ENCODE data around the gene RIPK3.

Gene RIPK3

DNA sequence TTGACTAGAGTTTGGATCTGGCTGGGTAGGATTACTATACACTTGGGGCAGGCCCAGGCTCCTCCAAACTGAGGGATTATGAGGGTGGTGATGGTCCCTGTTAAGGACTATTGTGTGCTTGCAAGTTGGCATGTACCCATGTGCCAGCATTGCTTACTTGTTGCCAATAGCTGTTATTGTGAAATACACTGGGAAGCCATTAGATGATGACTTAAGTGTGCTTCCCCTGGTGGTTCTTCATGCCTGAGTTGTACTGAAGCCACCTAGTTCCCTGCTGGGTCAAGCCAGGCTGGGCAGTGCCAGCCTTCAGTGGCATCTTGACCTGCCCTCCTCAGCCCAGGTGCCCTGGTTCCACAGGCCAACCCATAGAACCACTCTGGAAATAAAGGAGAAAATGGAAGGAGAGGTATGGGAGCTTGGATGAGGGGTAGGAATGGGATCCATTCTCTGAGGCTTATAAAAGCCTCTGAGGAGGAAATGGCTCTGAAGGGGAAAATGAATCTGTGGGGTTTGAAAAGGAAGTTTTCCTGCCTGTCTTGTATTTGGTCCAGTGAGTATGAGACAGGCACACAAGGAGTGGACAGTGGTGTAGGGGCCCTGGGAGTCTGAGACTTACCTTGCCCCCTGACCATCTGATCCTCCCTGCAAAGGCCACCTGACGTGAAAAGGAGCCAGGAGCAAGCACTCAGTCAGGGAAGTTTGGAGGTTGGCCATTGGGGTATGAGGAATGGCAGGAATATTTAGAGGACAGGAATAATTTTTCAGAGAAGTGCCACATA lies 27.8 kb downstream of the RIPK3 start:
- no peak overlapping the region for H3K4me3 ChIP-seq (ENCODE audit: low read depth, low read length)
- TF ChIP-seq, protein P1, sequence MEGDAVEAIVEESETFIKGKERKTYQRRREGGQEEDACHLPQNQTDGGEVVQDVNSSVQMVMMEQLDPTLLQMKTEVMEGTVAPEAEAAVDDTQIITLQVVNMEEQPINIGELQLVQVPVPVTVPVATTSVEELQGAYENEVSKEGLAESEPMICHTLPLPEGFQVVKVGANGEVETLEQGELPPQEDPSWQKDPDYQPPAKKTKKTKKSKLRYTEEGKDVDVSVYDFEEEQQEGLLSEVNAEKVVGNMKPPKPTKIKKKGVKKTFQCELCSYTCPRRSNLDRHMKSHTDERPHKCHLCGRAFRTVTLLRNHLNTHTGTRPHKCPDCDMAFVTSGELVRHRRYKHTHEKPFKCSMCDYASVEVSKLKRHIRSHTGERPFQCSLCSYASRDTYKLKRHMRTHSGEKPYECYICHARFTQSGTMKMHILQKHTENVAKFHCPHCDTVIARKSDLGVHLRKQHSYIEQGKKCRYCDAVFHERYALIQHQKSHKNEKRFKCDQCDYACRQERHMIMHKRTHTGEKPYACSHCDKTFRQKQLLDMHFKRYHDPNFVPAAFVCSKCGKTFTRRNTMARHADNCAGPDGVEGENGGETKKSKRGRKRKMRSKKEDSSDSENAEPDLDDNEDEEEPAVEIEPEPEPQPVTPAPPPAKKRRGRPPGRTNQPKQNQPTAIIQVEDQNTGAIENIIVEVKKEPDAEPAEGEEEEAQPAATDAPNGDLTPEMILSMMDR (IDR thresholded peaks at IDR 0.05; ENCODE audit: low read depth, low read length): no peak

DNA sequence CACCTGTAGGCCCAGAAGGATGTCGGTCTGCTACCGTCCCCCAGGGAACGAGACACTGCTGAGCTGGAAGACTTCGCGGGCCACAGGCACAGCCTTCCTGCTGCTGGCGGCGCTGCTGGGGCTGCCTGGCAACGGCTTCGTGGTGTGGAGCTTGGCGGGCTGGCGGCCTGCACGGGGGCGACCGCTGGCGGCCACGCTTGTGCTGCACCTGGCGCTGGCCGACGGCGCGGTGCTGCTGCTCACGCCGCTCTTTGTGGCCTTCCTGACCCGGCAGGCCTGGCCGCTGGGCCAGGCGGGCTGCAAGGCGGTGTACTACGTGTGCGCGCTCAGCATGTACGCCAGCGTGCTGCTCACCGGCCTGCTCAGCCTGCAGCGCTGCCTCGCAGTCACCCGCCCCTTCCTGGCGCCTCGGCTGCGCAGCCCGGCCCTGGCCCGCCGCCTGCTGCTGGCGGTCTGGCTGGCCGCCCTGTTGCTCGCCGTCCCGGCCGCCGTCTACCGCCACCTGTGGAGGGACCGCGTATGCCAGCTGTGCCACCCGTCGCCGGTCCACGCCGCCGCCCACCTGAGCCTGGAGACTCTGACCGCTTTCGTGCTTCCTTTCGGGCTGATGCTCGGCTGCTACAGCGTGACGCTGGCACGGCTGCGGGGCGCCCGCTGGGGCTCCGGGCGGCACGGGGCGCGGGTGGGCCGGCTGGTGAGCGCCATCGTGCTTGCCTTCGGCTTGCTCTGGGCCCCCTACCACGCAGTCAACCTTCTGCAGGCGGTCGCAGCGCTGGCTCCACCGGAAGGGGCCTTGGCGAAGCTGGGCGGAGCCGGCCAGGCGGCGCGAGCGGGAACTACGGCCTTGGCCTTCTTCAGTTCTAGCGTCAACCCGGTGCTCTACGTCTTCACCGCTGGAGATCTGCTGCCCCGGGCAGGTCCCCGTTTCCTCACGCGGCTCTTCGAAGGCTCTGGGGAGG lies 28.9 kb downstream of the RIPK3 start, which contains the start of gene LTB4R:
Gene LTB4R, plus strand, starts transcription at position 857 of the 959 bp plus-strand sequence. CDS start 4,150 bp downstream, outside the sequence.
- H3K4me3 ChIP-seq (ENCODE audit: low read depth, low read length): no peak within 1 kb of the TSS
- TF ChIP-seq, protein P1 (IDR thresholded peaks at IDR 0.05; ENCODE audit: low read depth, low read length): no peak

DNA sequence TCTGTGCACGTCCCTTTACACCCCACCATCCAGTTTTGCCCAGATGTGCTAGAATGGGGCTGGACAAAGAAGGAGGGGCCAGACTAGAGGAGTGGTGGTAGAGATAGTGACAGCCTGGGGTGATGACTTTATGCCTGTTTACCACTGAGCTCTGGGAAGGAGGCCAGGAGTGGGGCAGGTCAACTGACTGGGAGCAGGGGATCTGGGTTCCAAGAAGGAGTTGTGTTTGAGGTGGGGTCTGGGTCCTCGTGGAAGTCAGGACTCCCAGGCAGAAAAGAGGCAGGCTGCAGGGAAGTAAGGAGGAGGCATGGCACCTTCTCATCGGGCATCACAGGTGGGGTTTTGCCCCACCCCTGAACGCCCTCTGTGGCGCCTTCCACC lies 29.5 kb downstream of the RIPK3 start:
- no peak overlapping the region for H3K4me3 ChIP-seq (ENCODE audit: low read depth, low read length)
- TF ChIP-seq, protein P1 (IDR thresholded peaks at IDR 0.05; ENCODE audit: low read depth, low read length): no peak

DNA sequence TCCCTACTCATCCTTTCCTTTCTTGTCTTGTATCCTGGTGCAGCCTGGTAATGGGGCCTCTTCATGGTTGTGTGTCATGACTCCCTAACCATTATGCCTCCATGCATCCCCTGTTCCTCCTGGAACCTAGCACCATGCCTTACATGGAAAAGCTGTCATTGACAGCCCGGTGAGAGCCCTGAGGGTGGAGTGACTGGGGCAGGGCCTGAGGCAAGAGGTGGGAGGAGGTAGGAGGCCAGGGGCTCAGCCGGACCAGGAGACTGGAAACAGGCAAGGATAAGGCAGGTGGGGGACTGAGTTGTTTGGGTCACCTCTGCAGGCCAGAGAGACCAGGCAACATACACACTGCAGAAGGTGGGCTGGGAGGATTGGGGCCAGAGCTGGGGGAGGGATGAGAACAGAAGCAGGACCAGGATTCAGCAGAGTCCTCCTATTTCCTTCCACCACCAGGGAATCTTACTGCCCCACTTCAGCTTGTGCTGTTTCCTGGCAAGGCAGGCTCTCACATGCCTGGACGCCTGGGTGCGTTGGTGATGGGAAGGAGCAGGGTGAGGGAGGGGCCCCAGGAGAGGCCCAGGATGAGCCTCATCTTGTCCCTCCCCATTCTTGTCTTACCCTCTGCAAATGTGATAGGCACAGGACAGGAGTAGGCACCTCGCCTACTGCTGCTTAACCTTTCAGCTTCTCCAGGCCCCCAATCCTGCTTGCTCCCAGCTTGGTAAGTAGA lies 30.1 kb downstream of the RIPK3 start, which contains the start of gene LTB4R2:
Gene LTB4R2, plus strand, starts transcription at position 603 of the 727 bp plus-strand sequence. CDS start 525 bp downstream, outside the sequence.
- H3K4me3 ChIP-seq (ENCODE audit: low read depth, low read length): no peak within 1 kb of the TSS
- TF ChIP-seq, protein P1 (IDR thresholded peaks at IDR 0.05; ENCODE audit: low read depth, low read length): no peak

DNA sequence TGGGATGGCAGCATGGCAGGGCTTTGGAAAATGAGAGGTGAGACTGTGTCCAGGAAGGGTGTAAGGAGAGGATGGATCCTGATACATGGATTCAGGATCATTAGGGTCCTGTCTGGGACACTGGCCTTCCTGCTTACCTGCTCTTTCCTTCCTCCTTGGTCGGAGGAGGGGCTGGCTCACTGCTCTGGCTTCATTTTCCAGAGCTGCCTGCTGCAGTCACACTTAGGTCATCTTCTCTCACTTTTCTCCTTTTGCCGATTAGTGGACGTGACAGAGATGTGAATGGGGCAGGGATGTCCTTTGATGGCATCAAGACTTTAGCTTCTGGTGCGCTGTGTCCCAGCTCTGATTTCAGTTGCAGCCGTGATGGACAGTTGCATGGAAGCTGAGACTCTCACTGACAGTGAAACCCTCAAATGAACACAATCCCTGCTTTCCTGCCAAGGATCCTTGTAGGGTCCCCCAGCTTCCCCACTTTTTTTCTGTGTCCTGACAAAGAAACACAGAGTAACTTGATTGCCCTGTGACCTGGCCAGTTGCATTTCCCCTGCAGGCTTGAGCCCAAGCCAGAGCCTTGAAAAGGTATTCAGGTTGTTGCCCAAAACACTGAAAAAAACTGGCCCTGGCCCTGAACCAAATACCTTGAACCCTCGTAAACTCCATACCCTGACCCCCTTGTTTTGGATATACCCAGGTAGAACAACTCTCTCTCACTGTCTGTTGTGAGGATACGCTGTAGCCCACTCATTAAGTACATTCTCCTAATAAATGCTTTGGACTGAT lies 31.3 kb downstream of the RIPK3 start:
- H3K4me3 ChIP-seq (ENCODE audit: low read depth, low read length): no peak overlapping the region
- TF ChIP-seq, protein P1 (IDR thresholded peaks at IDR 0.05; ENCODE audit: low read depth, low read length): no peak

DNA sequence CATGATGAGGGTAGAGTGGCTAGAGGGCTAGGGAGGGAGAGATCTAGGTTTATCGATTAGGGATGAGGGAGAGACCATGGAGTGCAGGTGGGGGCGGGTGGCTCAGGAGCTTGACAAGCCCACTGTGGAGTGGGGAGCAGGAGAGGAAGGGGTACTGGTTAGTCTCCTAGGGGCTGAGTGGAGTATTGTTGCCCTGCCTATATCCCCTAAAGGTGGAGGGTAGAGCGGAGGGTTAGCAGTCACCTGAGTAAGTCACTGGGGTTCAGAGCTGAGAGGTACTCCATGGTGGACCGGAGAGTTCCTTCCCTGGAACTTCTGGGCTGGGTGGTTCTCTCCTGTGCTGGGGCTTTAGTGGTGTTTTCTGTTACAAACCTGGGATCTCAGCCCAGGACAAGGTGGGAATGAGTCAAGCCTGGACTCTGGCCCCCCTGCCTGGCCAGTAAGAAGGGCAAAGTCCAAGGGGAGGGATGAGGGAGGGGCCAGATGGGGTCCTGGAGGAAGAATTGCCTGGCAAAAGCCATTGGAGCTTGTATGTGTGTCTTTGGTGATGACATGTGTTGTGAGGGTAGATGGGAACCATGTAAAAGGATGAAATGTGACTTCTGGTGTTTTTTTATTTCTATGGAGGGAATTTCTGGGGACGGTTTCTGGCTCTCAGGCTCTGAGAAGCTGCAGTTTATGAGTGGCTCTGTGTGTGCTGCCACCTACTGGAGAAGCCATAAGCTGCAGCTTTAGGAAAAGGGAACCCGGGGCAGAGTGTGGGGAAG lies 32.0 kb downstream of the RIPK3 start, which contains the start of gene CIDEB:
Gene CIDEB, minus strand, starts transcription at position 403 of the 767 bp plus-strand sequence. Its CDS starts 119 bp downstream, at position 284.
- no peak within 1 kb of the TSS for H3K4me3 ChIP-seq (ENCODE audit: low read depth, low read length)
- TF ChIP-seq, protein P1 (IDR thresholded peaks at IDR 0.05; ENCODE audit: low read depth, low read length): peak; percentile 96
